HG03108 (cell line): ENCODE results near the gene FOXO6.
A peak's percentile ranks its signal among the peaks of the same experiment; 100 is the strongest.

ENCODE experiments used
- ATAC-seq: cut with Tn5 transposase; IDR thresholded peaks from one replicate; pipeline ENCODE4 v1.9.1; 2021; ENCODE audit warnings: moderate library complexity; ENCODE audit not compliant: unreplicated experiment

Gene FOXO6

GRCh38 chr1:41349361-41350054, 11.7 kb upstream of the FOXO6 start:
- no peak for ATAC-seq

GRCh38 chr1:41350055-41350378, 11.2 kb upstream of the FOXO6 start:
- ATAC-seq, result no peak

DNA sequence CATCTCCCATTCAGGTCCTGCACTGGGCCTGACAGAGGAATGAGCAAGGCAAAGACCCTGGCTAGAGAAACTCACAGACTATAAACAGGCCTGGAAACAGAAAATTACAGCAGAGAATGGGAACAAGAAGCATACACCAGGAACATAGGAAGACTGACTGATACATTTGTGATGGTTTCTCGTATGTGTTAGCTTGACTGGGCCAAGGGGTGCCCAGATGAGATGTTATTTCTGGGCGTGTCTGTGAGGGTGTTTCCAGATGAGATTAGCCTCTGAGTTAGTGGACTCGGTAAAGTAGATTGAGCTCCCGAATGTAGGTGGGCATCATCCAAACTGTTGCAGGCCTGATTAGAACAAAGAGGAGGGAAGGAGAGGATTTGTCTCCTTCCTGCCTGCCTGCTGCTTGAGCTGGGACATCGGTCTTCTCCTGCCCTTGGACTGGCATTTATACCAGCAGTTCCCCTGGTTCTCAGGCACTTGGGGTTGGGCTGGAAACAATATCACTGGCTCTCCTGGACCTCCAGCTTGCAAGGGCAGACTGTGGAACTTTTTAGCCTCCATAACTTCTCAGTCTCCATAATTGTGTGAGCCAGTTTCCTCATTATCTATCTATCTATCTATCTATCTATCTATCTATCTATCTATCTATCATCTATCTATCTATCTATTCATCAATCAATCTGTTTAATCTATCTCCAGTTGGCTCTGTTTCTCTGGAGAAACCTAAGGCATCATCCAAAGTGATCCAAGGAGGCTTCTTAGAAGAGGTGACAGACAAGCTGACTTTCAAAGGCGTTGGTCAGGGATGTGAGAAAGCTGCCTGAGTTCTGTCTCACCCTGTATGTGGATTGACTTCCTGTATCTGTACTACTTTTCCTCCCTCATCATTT, 9.7 kb upstream of the FOXO6 start:
- no peak for ATAC-seq

DNA sequence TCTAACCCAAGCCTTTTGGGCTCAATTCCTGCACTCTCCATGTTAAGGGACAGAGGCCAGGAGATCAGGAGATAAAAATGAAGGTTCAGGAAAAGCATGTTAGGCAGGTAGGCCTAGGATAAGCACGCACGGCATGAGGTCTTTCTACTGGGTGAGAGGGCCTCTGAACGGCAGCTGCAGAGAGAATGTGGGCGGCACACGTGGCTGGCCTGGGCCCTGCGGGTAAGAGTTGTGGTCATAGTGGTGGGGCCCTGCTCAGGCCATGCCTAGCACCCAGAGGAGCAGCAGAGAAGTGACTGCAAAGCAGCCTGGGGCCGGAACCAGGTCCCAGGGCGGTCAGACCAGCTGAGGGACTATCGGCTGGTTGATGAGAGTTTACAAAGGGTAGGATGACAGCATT, 7.5 kb upstream of the FOXO6 start:
- ATAC-seq, result peak; percentile 66

GRCh38 chr1:41354956-41355355, 6.3 kb upstream of the FOXO6 start:
- ATAC-seq, result no peak

DNA sequence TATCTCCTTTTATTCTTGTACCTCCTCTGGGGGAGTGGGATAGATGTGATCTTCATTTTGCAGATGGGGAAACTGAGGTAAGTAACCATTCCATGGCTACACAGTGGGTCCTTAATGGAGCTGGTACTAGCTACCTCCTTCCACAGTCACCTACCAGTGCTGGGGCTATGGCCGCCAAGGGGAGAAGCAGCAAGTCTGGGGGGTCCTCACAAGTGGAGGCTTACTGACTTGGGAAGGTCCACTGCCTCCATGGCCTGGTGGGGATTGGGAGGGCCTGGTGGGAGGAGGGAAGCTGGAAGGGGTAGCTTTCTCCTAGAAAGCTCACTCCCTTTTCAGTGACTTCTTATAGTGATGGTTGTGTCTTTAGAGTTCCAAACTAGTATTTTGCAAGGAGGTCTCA, 5.9 kb upstream of the FOXO6 start:
- ATAC-seq, result no peak

DNA sequence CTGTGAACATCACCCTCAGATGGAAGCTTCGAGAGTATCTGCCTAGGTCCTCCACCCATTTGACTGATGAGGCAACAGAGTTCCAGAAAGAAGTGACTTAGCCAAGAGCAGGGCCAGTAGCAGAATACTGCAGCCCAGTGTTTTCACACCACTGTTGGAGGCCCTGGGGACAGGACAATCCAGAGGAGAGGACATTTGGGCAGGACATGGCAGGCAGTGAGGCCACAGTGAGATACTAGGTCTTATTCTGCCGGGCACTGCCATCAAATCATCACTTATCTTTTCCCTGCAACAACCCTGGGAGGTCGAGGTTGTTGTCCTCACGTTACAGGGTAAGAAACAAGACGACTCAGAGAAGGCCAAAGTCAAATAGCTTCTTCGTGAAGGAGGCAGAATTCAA, 5.5 kb upstream of the FOXO6 start:
- no peak for ATAC-seq

- no peak for ATAC-seq
Observed at GRCh38 chr1:41356752-41357151, 4.5 kb upstream of the FOXO6 start.

- no peak for ATAC-seq
Observed at GRCh38 chr1:41357451-41358101, 3.7 kb upstream of the FOXO6 start.

- ATAC-seq, result no peak
Observed at GRCh38 chr1:41358131-41359021, 2.9 kb upstream of the FOXO6 start.

GRCh38 chr1:41359211-41360073, 1.8 kb upstream of the FOXO6 start:
- no peak for ATAC-seq

GRCh38 chr1:41360074-41360785, 1.0 kb upstream of the FOXO6 start:
- no peak for ATAC-seq

DNA sequence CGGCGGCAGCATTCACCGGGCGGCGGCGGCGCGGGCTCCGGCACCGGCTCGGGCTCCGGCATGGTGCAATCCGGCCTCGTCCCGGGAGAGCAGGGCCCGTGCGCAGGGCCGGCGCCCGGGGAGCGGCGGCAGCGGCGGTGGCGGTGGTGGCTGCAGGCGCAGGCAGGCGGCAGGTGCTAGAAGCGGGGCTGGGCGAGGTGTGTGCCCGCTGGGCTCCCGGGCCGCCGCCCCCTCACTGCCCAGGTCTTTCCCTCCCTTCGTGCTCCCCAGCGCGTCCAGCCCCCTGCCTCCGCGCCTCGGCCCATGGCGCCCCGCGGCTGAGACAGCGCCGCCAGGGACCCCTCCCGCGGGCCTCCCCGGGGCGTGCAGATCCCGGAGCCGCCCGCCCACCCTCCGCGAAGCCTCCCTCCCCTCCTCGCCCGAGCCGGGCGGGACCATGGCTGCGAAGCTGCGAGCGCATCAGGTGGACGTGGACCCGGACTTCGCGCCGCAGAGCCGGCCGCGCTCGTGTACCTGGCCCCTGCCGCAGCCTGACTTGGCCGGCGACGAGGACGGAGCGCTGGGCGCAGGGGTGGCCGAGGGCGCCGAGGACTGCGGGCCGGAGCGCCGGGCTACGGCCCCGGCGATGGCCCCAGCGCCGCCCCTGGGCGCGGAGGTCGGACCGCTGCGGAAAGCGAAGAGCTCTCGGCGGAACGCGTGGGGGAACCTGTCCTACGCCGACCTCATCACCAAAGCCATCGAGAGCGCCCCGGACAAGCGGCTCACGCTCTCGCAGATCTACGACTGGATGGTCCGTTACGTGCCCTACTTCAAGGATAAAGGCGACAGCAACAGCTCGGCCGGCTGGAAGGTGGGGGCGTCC, 492 bp downstream of the FOXO6 start:
- ATAC-seq, result no peak

GRCh38 chr1:41362357-41362721, 1.1 kb downstream of the FOXO6 start:
- no peak for ATAC-seq

DNA sequence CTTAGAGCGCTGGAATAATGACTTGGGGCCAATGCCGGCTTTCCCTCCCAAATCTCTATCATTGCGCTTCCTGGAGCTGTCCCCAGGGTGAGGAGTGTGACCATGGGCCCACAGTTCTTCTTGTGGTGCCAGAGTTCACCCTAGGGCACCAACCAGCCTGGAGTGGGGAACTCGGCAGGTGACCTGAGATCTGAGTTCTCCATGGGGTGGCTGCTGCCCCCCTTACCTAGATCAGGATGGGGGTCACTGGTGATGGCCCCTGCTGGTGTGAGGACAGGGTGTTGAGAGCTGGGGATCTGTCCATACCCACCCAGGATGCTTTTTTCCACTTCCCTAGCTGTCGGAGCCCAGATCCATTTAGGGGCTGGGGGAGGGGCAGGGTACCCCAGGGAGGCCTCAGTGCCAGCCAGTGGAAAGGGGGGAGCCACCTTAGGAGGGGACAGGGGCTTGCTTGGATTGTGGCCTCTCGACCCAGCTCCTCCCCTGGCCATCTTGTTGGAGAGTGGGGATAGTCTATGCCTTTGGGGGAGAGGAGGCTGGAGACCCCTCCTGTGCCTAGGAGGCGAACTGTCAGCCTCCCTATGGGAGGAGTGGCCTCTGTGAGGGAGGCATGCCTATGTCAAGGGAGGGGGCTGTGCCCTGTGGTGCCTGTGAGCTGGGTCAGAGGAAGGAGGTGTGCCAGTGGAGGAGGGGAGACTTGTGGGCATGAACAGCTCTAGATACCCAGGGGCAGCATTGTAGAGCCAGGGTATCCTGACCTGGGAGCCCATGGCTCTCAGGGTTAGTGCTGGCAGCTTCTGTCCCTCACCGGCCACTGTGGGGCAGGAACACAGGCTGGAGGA, 1.7 kb downstream of the FOXO6 start:
- no peak for ATAC-seq

GRCh38 chr1:41363591-41364320, 2.5 kb downstream of the FOXO6 start:
- ATAC-seq, result no peak
